HG03571 (cell line): ENCODE data around the gene PFKFB3.
"Not testable (repeated sequence)": the region's sequence is repeated elsewhere in the genome, so short reads cannot be mapped to it uniquely, and the experiment has no call there.

Experiments used
- ATAC-seq: cut with Tn5 transposase; IDR thresholded peaks from one replicate; pipeline ENCODE4 v1.9.1; 2021; ENCODE audit not compliant: unreplicated experiment

PFKFB3 gene

DNA sequence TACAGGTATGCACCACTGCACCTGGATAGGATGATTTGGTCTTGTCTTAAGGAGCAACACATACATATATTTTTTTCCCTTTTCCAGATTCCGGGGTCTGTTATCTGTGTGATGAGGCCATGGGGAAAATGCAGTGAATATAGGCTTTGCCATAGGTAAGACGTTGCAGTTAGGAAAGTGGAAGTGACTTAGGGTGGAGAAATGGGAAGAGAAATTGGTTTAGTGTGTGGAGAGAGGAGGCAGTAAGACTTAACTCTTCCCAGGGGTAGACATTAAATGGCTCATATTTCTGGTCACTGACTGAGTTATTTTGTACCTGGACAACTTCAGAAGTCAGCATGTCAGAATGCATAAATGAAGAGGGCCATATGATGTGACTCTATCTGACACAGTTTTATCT lies 66.7 kb downstream of the PFKFB3 start:
- no peak for ATAC-seq

DNA sequence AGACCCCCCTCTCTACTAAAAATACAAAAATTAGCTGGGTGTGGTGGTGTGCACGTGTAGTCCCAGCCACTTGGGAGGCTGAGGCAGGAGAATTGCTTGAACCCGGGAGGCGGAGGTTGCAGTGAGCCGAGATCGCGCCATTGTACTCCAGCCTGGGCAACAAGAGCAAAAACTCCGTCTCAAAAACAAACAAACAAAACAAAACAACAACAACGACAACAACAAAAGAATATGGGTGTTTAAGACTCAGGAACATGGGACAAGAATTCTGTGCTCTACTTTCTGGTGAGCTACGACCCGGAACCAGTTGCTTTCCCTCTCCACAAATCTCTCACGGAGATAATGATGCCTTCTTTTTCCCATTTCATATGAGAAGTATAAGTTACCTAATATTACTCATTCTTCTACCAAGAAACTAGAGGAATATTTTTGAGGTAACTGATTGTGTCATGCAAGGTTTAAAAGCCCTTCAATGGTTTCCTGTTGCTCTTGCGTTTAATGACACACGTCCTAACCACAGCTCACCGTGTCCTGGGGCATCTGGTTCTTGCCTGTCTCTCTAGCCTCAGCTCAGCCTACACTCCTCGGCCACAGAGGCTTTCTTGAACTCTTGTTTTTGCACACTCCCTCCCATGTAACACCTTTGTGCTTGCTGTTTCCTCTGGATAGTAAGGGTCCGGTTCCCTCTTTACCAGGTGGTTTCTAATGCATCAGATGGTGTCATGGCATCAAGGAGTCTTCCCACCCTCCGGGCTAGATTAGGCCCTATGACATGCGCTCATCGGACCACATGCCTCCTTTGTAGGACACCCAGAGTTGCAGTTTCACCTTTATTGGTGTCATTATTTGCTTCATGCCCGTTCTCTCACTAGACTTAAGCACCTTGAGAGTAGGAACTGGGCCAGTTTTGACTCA lies 67.5 kb downstream of the PFKFB3 start:
- ATAC-seq = peak; percentile 77

DNA sequence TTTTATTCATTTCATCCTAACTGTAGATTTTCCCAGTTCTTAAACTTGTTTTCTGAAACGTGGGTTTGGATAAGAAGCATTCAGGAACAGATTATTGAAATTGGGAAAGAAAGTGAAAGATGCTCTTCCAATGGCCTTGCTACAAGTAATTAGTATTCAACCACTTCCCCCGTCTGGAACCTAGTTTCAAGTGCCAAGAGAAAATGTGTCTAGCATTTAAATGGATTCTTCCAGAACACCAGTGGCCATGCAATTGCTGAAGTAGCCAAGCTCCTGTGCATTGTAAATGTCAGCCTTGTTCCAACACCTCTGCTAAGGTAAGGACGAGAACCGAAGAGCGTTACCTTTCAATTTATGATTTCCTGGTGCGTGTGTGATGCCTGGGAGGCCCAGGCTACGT lies 68.2 kb downstream of the PFKFB3 start:
- no peak for ATAC-seq

DNA sequence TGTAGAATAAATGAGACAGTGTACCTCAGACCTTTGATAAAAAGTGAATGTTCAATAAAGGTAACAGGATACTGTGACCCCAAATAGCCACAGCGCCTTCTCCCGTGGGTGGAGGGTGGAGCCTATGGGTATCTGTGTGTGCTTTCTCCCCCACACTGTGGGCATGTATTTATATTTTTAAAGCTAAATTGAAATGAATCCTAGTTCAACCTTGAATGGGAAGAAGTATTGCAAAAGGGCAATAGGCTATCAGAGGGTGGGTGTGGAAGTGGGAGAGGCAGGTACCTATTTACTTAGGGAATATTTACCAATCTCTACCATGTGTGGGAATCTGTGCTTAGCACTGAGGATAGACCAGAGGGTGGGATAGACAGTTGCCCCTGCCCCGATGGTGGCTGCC lies 68.9 kb downstream of the PFKFB3 start:
- ATAC-seq = no peak

DNA sequence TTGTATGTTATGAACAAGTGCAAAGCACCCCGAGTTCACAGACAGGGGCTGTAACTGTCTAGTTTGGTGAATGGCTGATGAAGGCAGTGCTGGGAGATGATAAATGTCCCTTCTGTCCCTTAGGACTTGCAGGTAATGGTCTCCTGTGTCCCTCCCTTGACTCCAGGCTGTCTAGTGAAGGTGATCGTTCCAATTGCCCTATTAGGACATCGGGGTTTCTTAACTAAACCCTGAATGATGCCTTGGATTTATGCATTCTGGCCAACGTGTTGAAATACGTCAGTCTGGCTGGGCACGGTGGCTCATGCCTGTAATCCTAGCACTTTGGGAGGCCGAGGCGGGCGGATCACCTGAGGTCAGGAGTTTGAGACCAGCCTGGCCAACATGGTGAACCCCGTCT lies 69.4 kb downstream of the PFKFB3 start:
- no peak for ATAC-seq

DNA sequence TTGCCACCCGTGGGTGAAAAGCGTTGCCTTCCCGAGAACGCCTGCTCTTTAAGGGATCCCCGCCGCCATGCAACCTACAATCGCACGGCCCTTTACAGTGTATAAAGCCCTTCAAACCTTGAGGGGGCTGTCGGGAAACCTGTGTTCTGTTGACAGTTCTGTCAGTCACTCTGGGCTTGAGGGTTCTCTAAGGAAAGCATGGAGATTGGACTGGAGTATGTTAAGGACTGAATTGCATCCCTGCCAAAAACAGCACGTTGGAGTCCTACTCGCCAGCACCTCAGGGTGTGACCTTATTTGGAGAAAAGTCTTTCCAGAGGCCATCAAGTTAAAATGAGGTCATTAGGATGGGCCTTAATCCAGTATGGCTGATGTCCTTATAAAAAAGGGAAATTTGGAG lies 70.6 kb downstream of the PFKFB3 start:
- no peak for ATAC-seq

DNA sequence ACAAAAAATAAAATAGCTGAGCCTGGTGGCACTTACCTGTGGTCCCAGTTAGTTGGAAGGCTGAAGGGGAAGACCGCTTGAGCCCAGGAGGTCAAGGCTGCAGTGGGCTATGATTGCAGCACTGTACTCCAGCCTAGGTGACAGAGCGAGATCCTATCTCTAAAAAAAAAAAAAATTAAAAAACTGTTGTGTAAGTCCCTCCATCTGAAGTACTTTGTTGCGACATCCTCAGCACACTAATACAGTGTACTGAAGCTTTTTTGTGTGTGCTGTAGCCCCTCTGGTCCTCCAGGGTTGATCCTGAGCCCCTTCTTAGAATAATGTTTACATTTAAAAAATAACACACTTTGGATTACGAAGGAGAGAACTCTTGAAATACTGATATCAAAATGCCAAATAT lies 71.3 kb downstream of the PFKFB3 start:
- ATAC-seq = no peak

DNA sequence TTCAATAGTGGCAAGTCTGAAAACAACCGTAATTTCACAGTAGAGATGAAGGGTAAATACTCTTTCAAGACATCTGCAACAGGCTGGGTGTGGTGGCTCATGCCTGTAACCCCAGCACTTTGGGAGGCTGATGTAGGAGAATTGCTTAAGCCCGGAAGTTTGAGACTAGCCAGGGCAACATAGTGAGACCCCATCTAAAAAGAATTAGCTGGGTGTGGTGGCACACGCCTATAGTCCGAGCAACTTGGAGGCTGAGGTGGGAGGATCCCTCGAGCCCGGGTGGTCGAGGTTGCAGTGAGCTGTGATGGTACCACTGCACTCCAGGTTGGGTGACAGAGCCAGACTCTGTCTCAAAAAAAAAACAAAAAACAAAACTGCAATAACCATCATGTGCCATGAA lies 71.8 kb downstream of the PFKFB3 start:
- ATAC-seq = no peak

DNA sequence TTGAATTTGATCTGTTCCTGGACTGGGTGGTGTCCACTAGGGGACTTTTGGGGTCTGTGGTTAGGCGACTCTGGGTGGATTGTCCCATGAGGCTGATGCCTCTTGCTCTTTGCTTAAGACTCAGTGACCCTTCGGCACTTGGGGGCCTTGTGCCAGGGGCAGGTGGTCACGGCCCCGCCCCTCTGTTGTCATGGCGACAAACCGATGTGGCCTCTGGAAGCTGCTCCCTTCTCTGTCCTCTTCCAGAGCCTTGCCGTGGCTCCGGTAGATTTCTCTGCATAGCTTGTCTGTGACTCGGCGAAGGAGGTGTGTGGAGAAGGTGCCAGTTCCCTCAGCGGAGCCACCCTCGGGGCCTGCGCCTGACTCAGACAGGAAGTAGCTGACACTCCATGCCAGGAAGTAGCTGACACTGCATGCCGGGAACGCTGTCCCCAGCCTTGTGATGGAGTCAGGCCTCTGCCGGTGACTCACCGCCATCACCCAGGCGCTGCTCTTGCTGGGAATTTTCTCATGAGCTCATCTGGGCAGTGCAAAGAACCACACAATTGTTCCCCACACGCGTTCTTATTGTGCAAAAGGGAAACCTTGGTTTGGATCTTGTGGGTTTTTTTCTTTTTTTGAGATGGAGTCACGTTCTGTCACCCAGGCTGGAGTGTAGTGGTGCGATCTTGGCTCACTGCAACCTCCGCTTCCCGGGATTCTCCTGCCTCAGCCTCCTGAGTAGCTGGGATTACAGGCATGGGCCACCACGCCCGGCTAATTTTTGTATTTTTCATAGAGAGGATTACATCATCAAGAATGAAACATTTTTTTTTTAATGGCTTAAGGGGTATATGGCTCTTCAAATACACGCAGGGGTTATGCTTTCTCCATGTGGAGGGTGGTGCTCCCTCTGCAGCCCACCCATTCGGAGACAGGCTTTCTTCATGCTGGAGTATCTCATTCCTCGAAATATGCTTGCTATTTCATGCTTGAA lies 72.6 kb downstream of the PFKFB3 start:
- no peak for ATAC-seq

DNA sequence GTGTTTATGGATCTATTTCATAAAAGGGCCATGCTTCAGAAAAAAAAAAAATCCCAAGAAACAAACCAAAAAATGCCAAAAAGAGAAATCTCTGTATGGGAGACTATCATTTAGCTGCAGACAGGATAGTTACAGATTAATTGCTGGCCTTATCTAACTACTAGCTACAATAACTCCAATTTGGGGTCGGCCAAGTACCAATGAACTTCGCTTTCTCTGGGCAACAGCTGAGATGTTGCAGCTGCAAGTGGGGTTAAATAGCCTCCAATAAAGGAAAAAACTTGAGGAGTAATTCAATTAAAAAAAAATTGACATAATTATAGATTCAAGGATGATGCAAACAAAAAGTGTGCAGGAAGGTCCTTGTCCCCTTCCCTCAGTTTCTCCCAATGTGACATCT lies 73.6 kb downstream of the PFKFB3 start:
- ATAC-seq = no peak

DNA sequence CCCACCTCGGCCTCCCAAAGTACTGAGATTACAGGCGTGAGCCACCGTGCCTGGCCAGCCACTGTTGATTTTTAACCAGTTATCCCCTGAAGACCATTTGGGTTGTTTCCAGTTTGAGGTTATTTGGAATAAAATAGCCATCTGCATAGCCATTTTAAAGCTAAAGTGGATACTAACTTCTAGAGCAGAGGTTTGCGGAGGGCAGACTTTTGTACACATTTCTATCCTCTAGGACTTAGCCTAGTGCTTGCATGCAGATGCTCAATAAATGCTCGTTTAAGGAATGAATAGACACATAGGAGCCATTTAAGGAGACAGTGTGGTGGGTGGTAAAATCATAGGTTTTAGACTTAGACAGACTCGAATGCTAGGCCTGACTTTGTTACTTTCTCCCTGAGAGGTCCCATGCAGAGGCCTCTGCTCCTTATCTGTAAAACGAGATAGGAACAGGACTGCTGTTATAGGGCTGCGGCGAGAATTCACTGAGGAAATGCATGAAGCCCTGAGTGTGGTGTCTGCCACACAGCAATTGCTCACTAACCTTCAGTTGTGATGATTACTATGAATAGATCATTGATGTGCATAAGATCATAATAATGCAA lies 75.9 kb downstream of the PFKFB3 start:
- ATAC-seq = no peak

DNA sequence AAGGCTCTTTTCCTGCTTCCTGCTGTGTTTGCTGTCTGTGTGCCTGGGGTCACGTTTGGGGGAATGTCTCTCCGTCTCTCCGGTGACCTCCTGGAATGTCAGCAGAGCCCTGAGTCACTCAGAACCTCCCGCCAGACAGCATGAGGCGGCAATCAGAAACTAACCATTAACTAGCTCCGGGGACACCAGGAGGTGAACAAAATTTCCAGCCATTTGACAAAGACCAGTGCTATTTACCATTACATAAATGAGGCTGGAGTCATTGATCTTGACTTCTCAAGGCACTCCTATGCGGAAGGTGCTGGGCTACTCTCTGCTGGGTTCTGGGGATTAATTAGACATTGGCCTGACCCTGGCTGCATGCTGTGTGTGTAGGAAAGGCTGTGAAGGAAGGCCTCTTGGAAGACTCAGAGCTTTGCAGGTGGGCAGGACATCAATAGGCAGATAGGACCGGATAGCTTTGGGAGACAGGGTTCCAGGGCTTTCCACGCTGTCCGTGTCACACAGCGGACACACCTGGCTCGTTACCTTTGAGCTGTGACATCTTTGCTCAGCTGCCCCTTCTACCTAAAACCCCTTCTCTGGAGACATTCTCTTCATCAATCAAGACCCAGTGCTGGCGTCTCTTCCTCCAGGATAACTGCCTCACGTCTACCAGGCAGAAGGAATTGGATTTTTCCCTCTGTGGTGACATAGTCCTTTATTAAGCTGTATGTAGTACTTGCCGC lies 77.0 kb downstream of the PFKFB3 start:
- no peak for ATAC-seq

DNA sequence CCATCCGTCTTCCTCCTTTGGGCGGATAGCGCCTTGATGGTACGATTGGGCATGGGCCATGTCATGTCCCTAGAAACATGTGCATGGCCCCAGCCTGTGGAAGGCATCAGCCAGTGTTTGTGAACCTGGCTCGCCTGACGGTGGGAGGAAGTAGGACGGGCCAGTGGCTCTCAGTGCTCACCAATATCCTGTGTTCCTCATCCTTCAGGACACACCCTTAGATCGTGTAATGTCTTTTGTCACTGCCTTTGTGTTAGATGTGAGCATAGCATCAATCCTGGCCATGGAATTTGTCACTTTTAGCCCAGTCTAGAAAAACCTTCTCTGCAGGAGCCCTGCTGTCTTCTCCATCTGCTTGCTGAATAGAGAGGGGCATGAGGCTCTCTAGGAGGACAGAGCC lies 77.6 kb downstream of the PFKFB3 start:
- no peak for ATAC-seq

DNA sequence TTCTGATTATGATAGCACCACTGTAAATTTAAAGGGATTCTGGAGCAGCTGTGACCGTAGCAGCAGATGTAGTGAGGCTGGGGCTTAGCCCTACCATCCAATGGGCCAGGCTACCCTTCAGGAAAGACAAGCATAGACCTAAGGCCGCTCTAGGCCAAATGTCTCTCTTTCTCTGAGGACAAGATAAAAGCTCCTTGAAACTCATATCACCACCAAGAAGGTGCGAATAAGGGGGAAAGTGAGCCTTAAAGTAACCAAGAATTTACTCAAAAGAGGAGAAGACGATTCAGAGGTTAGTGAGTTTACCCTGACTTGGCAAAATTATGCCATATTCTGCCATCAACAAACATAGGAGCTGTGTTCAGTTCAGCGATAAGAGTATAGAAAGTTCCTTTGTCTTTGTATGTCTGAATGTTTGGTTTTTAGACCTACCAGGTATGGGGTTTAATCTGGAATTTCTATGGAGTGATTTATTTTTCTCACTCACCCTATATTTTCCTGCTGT lies 79.8 kb downstream of the PFKFB3 start:
- no peak for ATAC-seq

DNA sequence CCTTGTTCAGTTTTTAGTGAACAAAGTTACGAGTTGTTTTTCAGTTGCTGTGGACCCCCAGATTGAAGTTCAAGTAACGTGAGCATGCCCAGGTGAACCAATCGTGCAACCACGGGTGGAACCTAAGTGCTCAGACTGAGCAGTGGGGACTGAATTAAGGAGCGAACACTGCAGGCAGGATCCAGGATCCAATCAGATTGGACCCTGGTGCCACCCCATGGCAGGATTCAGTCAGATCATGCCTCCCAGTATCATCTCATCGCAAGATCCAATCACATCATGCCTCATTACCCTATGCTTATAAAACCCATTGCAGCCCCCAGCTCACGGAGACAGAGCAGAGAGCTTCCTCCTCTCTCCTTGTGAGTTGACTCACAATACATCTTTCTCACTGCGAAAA lies 80.9 kb downstream of the PFKFB3 start:
- no peak for ATAC-seq

DNA sequence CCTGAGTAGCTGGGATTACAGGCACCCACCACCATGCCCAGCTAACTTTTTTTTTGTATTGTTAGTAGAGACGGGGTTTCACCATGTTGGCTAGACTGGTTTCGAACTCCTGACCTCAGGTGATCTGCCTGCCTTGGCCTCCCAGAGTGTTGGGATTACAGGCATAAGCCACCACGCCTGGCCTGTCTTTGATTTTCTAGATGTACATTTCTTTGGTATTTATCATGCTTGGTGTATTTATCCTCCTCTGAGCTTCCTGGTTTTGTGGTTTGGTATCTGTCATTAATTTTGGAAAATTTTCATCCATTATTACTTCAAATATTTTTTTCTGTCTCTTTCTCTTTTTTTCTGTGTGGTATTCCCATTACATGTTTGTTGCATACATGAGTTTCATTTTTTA lies 87.9 kb downstream of the PFKFB3 start:
- ATAC-seq = not testable (repeated sequence)

DNA sequence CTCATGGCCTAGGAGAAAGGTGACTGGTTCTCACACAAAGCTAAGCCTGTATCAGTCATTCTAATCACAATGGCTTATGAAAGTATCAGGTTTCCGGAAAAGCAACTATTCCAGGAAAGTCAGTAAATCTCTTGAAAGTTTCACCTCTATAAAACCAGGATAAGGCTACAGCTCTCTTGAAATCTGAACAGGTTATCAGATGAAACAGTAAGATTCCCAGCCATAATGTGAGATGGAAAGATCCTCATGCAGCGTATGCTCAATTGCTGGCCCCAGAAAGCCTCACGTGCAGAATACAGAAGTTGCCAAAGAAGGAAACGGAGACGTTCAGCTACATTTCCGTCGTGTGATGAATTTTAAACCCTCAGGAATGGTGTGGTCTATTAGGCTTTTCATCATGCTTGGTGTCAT lies 90.0 kb downstream of the PFKFB3 start:
- no peak for ATAC-seq

DNA sequence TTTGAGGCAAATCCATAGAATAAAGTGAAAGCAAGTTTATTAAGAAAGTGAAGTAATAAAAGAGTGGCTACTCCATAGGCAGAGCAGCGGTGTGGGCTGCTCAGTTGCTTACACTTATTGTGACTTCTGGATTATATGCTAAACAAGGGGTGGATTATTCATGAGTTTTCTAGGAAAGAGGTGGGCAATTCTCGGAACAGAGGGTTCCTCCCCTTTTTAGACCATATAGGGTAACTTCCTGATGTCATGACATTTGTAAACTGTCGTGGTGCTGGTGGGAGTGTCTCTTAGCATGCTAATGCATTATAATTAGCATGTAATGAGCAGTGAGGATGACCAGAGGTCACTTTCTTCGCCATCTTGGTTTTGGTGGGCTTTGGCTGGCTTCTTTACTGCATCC lies 93.7 kb downstream of the PFKFB3 start:
- not testable (repeated sequence) for ATAC-seq

DNA sequence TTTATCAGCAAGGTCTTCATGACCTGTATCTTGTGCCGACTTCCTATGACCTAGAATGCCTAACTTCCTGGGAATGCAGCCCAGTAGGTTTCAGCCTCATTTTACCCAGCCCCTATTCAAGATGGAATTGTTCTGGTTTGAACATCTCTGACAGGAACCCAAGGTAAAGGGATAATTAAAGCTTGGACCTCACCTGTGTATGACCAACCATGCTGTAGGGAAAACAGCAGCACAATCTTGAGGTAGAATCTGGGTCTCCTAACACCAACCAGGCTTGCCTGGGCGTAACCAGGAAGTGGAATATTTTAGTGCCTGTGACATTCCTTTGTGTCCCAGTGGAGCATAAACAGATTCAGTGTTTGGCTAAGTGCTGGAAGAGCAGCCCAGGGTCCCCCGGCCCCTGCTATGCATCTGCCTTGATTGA lies 94.1 kb downstream of the PFKFB3 start:
- no peak for ATAC-seq

DNA sequence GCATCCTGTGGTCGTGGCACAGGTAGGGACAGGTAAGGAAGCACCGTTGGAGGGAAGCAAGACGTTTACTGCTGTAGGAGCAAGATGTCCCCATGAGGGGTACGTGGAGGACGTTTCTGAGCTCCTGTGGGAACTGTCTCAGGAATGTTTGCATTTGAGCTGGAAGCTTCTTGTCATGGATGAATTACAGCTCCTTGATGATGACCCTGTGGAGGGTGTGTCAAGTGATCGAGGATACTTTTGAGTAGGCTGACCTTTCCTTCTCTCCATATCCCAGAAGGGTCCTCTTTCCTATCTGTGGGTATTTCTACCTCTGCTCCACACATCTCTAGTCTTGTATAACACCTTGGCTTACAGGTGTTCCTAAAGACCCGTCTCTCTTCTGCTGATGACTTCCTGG lies 94.8 kb downstream of the PFKFB3 start:
- ATAC-seq = no peak
